Measurements from ENCODE around the gene TRPC6.
"Not testable (repeated sequence)": the region's sequence is repeated elsewhere in the genome, so short reads cannot be mapped to it uniquely, and the experiment has no call there.

GRCh38 chr11:101464388-101464787 is 119.4 kb downstream of the TRPC6 start:
- TF ChIP-seq POLR2AphosphoS5 (IDR thresholded peaks at IDR 0.05; ENCODE audit: borderline replicate concordance, low read depth, low read length); EZH2 (IDR thresholded peaks at IDR 0.05); FOXP2 (optimal IDR thresholded peaks at IDR 0.05; ENCODE audit: control extremely low read depth, extremely low read length, insufficient read depth): not testable (repeated sequence)

Measured in SK-N-MC (cell line).